Measurements from ENCODE around the gene IFNGR1. TPM values are rescaled to one million over a fixed set of nuclear protein-coding genes. Genes with fewer than 3 reads are reported as not detected.
"Not testable (repeated sequence)": the region's sequence is repeated elsewhere in the genome, so short reads cannot be mapped to it uniquely, and the experiment has no call there.

Gene IFNGR1
- total RNA-seq, 1 donor from 2014 or later = 25.4 TPM

- no peaks in the 10 kb centered on the region for H3K27me3 Mint-ChIP-seq (ENCODE audit: low read depth)
- peaks cover 45% of the 10 kb centered on the region for H3K36me3 Mint-ChIP-seq
- no peak overlapping the region for H3K27ac Mint-ChIP-seq
- peaks cover 34% of the 10 kb centered on the region for H3K9me3 Mint-ChIP-seq
- no peak overlapping the region for H3K4me3 Mint-ChIP-seq
- DNase-seq (ENCODE audit: low spot score in 2 of 2, unreplicated experiment in 2 of 2) = no peak
- H3K4me1 Mint-ChIP-seq = peaks cover 12% of the 10 kb centered on the region
- TF ChIP-seq CTCF (IDR thresholded peaks at IDR 0.05; ENCODE audit: unreplicated experiment) = no peak
Measured at GRCh38 chr6:137210903-137211302, 8.3 kb downstream of the IFNGR1 start.

- peaks cover 57% of the 10 kb centered on the region for H3K36me3 Mint-ChIP-seq
- no peak for DNase-seq (ENCODE audit: low spot score in 2 of 2, unreplicated experiment in 2 of 2)
- TF ChIP-seq CTCF (IDR thresholded peaks at IDR 0.05; ENCODE audit: unreplicated experiment) = no peak
- H3K27me3 Mint-ChIP-seq (ENCODE audit: low read depth) = no peaks in the 10 kb centered on the region
- H3K4me1 Mint-ChIP-seq = peaks cover 2% of the 10 kb centered on the region
- H3K27ac Mint-ChIP-seq = no peak overlapping the region
- no peak overlapping the region for H3K4me3 Mint-ChIP-seq
- H3K9me3 Mint-ChIP-seq = peaks cover 33% of the 10 kb centered on the region
Measured at GRCh38 chr6:137208279-137208678, 10.9 kb downstream of the IFNGR1 start.

- peaks cover 28% of the 10 kb centered on the region for H3K9me3 Mint-ChIP-seq
- not testable (repeated sequence) for DNase-seq (ENCODE audit: low spot score in 2 of 2, unreplicated experiment in 2 of 2); H3K27me3 Mint-ChIP-seq (ENCODE audit: low read depth); H3K4me3 Mint-ChIP-seq; H3K27ac Mint-ChIP-seq; H3K4me1 Mint-ChIP-seq
- H3K36me3 Mint-ChIP-seq = peaks cover 55% of the 10 kb centered on the region
Measured at GRCh38 chr6:137207457-137207856, 11.7 kb downstream of the IFNGR1 start.

- Mint-ChIP-seq H3K36me3 (peaks cover 58% of the 10 kb centered on the region), H3K27me3 (ENCODE audit: low read depth) (no peaks in the 10 kb centered on the region), H3K9me3 (peaks cover 27% of the 10 kb centered on the region), H3K4me3 (no peak overlapping the region), H3K27ac (no peak overlapping the region), H3K4me1 (no peaks in the 10 kb centered on the region)
- TF ChIP-seq CTCF (IDR thresholded peaks at IDR 0.05; ENCODE audit: unreplicated experiment) = no peak
- DNase-seq (ENCODE audit: low spot score in 2 of 2, unreplicated experiment in 2 of 2) = no peak
Measured at GRCh38 chr6:137206577-137206976, 12.6 kb downstream of the IFNGR1 start.

- Mint-ChIP-seq H3K9me3 (peaks cover 7% of the 10 kb centered on the region), H3K27me3 (ENCODE audit: low read depth) (no peaks in the 10 kb centered on the region), H3K4me1 (no peaks in the 10 kb centered on the region), H3K27ac (no peak overlapping the region), H3K36me3 (peaks cover 48% of the 10 kb centered on the region), H3K4me3 (no peak overlapping the region)
- TF ChIP-seq CTCF (IDR thresholded peaks at IDR 0.05; ENCODE audit: unreplicated experiment) = no peak
- no peak for DNase-seq (ENCODE audit: low spot score in 2 of 2, unreplicated experiment in 2 of 2)
Measured at GRCh38 chr6:137203256-137203655, 15.9 kb downstream of the IFNGR1 start.

GRCh38 chr6:137202078-137202477 is 17.1 kb downstream of the IFNGR1 start:
- Mint-ChIP-seq H3K4me1 (no peaks in the 10 kb centered on the region), H3K27ac (no peak overlapping the region), H3K36me3 (peaks cover 46% of the 10 kb centered on the region), H3K9me3 (no peaks in the 10 kb centered on the region), H3K27me3 (ENCODE audit: low read depth) (no peaks in the 10 kb centered on the region), H3K4me3 (no peak overlapping the region)
- TF ChIP-seq CTCF (IDR thresholded peaks at IDR 0.05; ENCODE audit: unreplicated experiment) = no peak
- no peak for DNase-seq (ENCODE audit: low spot score in 2 of 2, unreplicated experiment in 2 of 2)

Measured in mesothelial cell of epicardium (in vitro differentiated cells).